GM12878 (cell line): ENCODE measurements around the gene ATP5F1B. TPM values are rescaled to one million over a fixed set of nuclear protein-coding genes. Genes with fewer than 3 reads are reported as not detected.

Source experiments
- ATAC-seq: fragments of 200-7000 bp; cut with Tn5 transposase; 3 replicates; pipeline ENCODE4 v1.9.1; 2020; ENCODE audit warnings: mild to moderate bottlenecking, moderate library complexity
- BruUV-seq: library from RNA; stranded (reverse); fragments of 400-500 nt; replicated peaks from 2 replicates; lab custom pipeline; 2021; lab: Mats Ljungman, UMichigan
- CTCF ChIA-PET: fragments of 300-600 bp; sonication (Branson Sonifier 250); formaldehyde crosslinking; extraction: SDS; loops from one replicate; lab custom pipeline; 2021; ENCODE audit warnings: inconsistent platforms; lab: Yijun Ruan, JAX
- POLR2A ChIA-PET: fragments of 350-600 bp; formaldehyde crosslinking; extraction: SDS; loops from one replicate; lab custom pipeline; 2021; ENCODE audit warnings: inconsistent platforms; lab: Charles Lee
- RAD21 ChIA-PET: fragments of 300-600 bp; sonication (Branson Sonifier 250); formaldehyde crosslinking; loops from one replicate; lab custom pipeline; 2023; ENCODE audit warnings: antibody characterized with exemption; ENCODE audit not compliant: unreplicated experiment; lab: Charles Lee
- SMC1A ChIA-PET: fragments of 300-600 bp; sonication (Branson Sonifier 250); formaldehyde crosslinking; loops from one replicate; lab custom pipeline; 2023; ENCODE audit not compliant: unreplicated experiment, uncharacterized antibody; lab: Charles Lee
- DNase-seq: peaks from one replicate; pipeline ENCODE4 v3.0.0-alpha.2; 2011; ENCODE audit warnings: low read depth, low spot score
- FAIRE-seq: peaks from 3 replicates; lab custom pipeline; 2011; peaks lifted over from hg19 to GRCh38; lab: Jason Lieb, UNC
- H2AFZ ChIP-seq: 2 replicates; pipeline ENCODE4 v1.6.0; 2011; ENCODE audit warnings: low read depth, low read length, control low read depth; ENCODE audit not compliant: control insufficient read depth
- H3K27ac ChIP-seq: 2 replicates; pipeline ENCODE4 v1.5.1; 2011; ENCODE audit warnings: control low read depth; ENCODE audit not compliant: control insufficient read depth, insufficient read depth
- H3K27me3 ChIP-seq, 2 experiments: replicated peaks in 1 of 2; 2 replicates each; pipeline versions ENCODE4 v1.6.0 to v1.6.1; 2011; ENCODE audit warnings: low read length in 1 of 2; ENCODE audit not compliant: control insufficient read depth in 2 of 2, insufficient read depth in 2 of 2
- H3K36me3 ChIP-seq, 2 experiments: 2 replicates each; pipeline ENCODE4 v1.5.1; 2011; ENCODE audit warnings: low read length in 1 of 2; ENCODE audit not compliant: control insufficient read depth in 2 of 2, insufficient read depth in 2 of 2
- H3K4me1 ChIP-seq: 2 replicates; pipeline ENCODE4 v1.6.1; 2011; ENCODE audit warnings: mild to moderate bottlenecking, low read length, moderate library complexity, mixed read lengths; ENCODE audit not compliant: control insufficient read depth, insufficient read depth
- H3K4me2 ChIP-seq: 2 replicates; pipeline ENCODE4 v1.6.0; 2011; ENCODE audit warnings: control low read depth; ENCODE audit not compliant: control insufficient read depth, insufficient read depth
- H3K4me3 ChIP-seq: fragments of 200-600 bp; sonication (generic); 2 replicates; pipeline ENCODE4 v1.5.1; 2016
- H3K79me2 ChIP-seq: 2 replicates; pipeline ENCODE4 v1.6.0; 2011; ENCODE audit warnings: low read length; ENCODE audit not compliant: control insufficient read depth, insufficient read depth
- H3K9ac ChIP-seq: 2 replicates; pipeline ENCODE4 v1.8.0; 2011; ENCODE audit warnings: low read length, control low read depth, mixed read lengths; ENCODE audit not compliant: control insufficient read depth, insufficient read depth
- H3K9me3 ChIP-seq: replicated peaks from 3 replicates; pipeline ENCODE4 v1.5.1; 2011; ENCODE audit warnings: mild to moderate bottlenecking, low read length; ENCODE audit not compliant: control insufficient read depth, insufficient read depth
- H4K20me1 ChIP-seq: 2 replicates; pipeline ENCODE4 v1.6.0; 2011; ENCODE audit not compliant: control insufficient read depth, insufficient read depth
- ATF3 ChIP-seq: IDR thresholded peaks from 2 replicates; pipeline ENCODE4 v1.6.1; 2011; ENCODE audit warnings: low read depth, mild to moderate bottlenecking, low read length, moderate library complexity, borderline replicate concordance; ENCODE audit errors: extremely low read depth
- BHLHE40 ChIP-seq, 2 experiments: fragments of 450-650 bp in 1 of 2; IDR thresholded peaks; 2 replicates each; pipeline ENCODE4 v1.6.1; 2011 to 2017; ENCODE audit warnings: low read depth in 2 of 2, borderline replicate concordance in 1 of 2, improper control_type of control experiment in 1 of 2, low read length in 1 of 2, mild to moderate bottlenecking in 1 of 2
- CBFB ChIP-seq: IDR thresholded peaks from 2 replicates; pipeline ENCODE4 v1.6.1; 2016; ENCODE audit warnings: antibody characterized with exemption, low read depth
- GABPA ChIP-seq: IDR thresholded peaks from 2 replicates; pipeline ENCODE4 v1.6.1; 2014; ENCODE audit warnings: antibody characterized with exemption, low read depth, mild to moderate bottlenecking, inconsistent platforms
- JUNB ChIP-seq: IDR thresholded peaks from 2 replicates; pipeline ENCODE4 v1.6.1; 2016; ENCODE audit warnings: antibody characterized with exemption, mild to moderate bottlenecking
- POLR2A ChIP-seq: IDR thresholded peaks from 2 replicates; pipeline ENCODE4 v1.6.1; 2011; ENCODE audit warnings: low read depth, mild to moderate bottlenecking, low read length
- RUNX3 ChIP-seq: IDR thresholded peaks from 2 replicates; pipeline ENCODE4 v1.6.1; 2012; ENCODE audit warnings: low read length, inconsistent platforms
- WRNIP1 ChIP-seq: IDR thresholded peaks from 2 replicates; pipeline ENCODE4 v1.6.1; 2011; ENCODE audit warnings: low read depth, low read length, improper control_type of control experiment, borderline replicate concordance
- WGBS: methylation state at CpG from one replicate; pipeline ENCODE4 v1.1.6; 2016; ENCODE audit warnings: low lambda C conversion rate; ENCODE audit not compliant: insufficient replicate concordance, insufficient coverage; ENCODE audit errors: missing lambda C conversion rate; 5-methylcytosine and 5-hydroxymethylcytosine counted together
- in situ Hi-C: fragments of 300-500 bp; cut with MboI; formaldehyde crosslinking; loops from 9 replicates; pipeline ENCODE4 v1.14.3; 2018; ENCODE audit warnings: mixed read lengths
- intact Hi-C: fragments of 100-400 bp; cut with micrococcal nuclease; formaldehyde crosslinking; loops from one replicate; pipeline ENCODE4 v1.14.2; 2022; ENCODE audit not compliant: unreplicated experiment
- polyA plus RNA-seq, 11 experiments: library from polyadenylated mRNA; depleted of rRNA in 4 of 11; unstranded in 6 of 11; stranded (reverse) in 5 of 11; fragments of >200 nt; fragmentation: Nextera tagmentation in 4 of 11; fragmentation: Illumina TruSeq in 1 of 11; extraction: Ambion mirVana in 4 of 11; extraction: Trizol in 1 of 11; gene quantifications; 1 replicate in 1 of 11; 2 replicates in 10 of 11; pipeline versions ENCODE4 v1.2.1 to v1.2.3, GENCODE V29; 2011 to 2016; ENCODE audit warnings: inconsistent platforms in 2 of 11, missing spikeins in 2 of 11, low read depth in 1 of 11
- total RNA-seq, 4 experiments: library from RNA; depleted of rRNA in 3 of 4; stranded (reverse); fragments of >200 nt in 3 of 4; fragmentation: Illumina TruSeq in 1 of 4; extraction: Trizol in 1 of 4; gene quantifications; 2 replicates each; pipeline versions ENCODE4 v1.2.1 to v1.2.3, GENCODE V29; 2013 to 2021

Gene ATP5F1B
- total and polyA plus RNA-seq, 10 of the 15 experiments (the other 5 are each of a cell fraction or from before 2014, with no cell fraction given): 671 to 1,908 (median 1,031) TPM

GRCh38 chr12:56678852-56679251 is 33.1 kb upstream of the ATP5F1B start:
- Histone ChIP-seq H3K9ac (no peak overlapping the region), H3K9me3 (no peaks in the 10 kb centered on the region), H3K4me3 (peak overlapping the region; percentile 25; the same call in 1 of the 2 replicates), H3K4me2 (peak overlapping the region; percentile 79), H3K27ac (peak overlapping the region; percentile 18; the same call in 1 of the 2 replicates), H3K4me1 (peaks cover 42% of the 10 kb centered on the region), H3K27me3 (no peaks in the 10 kb centered on the region), H3K79me2 (peaks cover 93% of the 10 kb centered on the region), H3K36me3 (peaks cover 4 to 30% of the 10 kb centered on the region in 2 experiments), H2AFZ (no peak overlapping the region), H4K20me1 (peaks cover 10% of the 10 kb centered on the region)
- RAD21 ChIA-PET: interaction anchor here (0.6 to 0.8 kb wide), 2 partner anchors 20 to 36 kb away, joined by 3 read pairs; no protein-coding TSS in a partner anchor
- SMC1A ChIA-PET: interaction anchor here (1.2 to 2.3 kb wide), 3 partner anchors 11 to 32 kb away, joined by 3 to 10 read pairs (median 5); no protein-coding TSS in a partner anchor
- DNase-seq (no peak), ATAC-seq (no peak), FAIRE-seq (no peak)
- POLR2A ChIA-PET: interaction anchor here (0.6 to 3.4 kb wide), 5 partner anchors 8 to 36 kb away, joined by 4 to 20 read pairs (median 5); partner anchors contain the start of gene PTGES3
- no TSS peak for BruUV-seq
- in situ Hi-C loops (no loop called here), intact Hi-C loops (no loop called here)
- TF ChIP-seq WRNIP1 (0 out of 2 replicates have a peak, but pooled peaks have one; percentile 64), GABPA (no peak), POLR2A (peak; percentile 17; the same call in 1 of the 2 replicates)
- CTCF ChIA-PET: interaction anchor here (0.8 to 2.8 kb wide), 2 partner anchors 18 to 42 kb away, joined by 3 to 12 read pairs; no protein-coding TSS in a partner anchor
- WGBS: 66% methylated on average over 2 of the region's 2 CpGs

GRCh38 chr12:56677680-56678079 is 31.9 kb upstream of the ATP5F1B start:
- no peaks in the 10 kb centered on the region for H3K27me3 ChIP-seq
- no TSS peak for BruUV-seq
- WGBS: 92% methylated on average over 1 of the region's 1 CpG
- RAD21 ChIA-PET: interaction anchor here (0.8 to 2.1 kb wide), 4 partner anchors 11 to 41 kb away, joined by 3 to 7 read pairs (median 3); no protein-coding TSS in a partner anchor
- peak overlapping the region; percentile 52; the same call in 1 of the 2 replicates for H3K27ac ChIP-seq
- peaks cover 90% of the 10 kb centered on the region for H3K79me2 ChIP-seq
- no peak overlapping the region; the same call in 1 of the 2 replicates for H3K9ac ChIP-seq
- H2AFZ ChIP-seq: no peak overlapping the region
- DNase-seq: no peak
- H3K9me3 ChIP-seq: no peaks in the 10 kb centered on the region
- 0 out of 2 replicates have a peak, but pooled peaks have one; percentile 32 for TF ChIP-seq CBFB
- peak; percentile 55 to 63; a peak in 2 of 4 replicates for TF ChIP-seq BHLHE40 (IDR thresholded peaks at IDR 0.05; ENCODE audit: borderline replicate concordance in 1 of 2, low read depth in 2 of 2, low read length in 1 of 2)
- TF ChIP-seq ATF3: no peak
- TF ChIP-seq JUNB: peak; percentile 43; the same call in 1 of the 2 replicates
- TF ChIP-seq RUNX3: peak; percentile 38; the same call in 1 of the 2 replicates
- TF ChIP-seq, all 136 proteins: peak for 4
- FAIRE-seq (no peak), ATAC-seq (peak; percentile 80)
- intact Hi-C loops: no loop called here
- CTCF ChIA-PET: interaction anchor here (1.0 to 2.8 kb wide), 3 partner anchors 32 to 76 kb away, joined by 3 to 12 read pairs (median 3); partner anchors contain the start of gene ATP5F1B
- POLR2A ChIA-PET: interaction anchor here (0.6 to 3.4 kb wide), 9 partner anchors 9 to 839 kb away, joined by 3 to 20 read pairs (median 6); partner anchors contain the start of gene PTGES3
- SMC1A ChIA-PET: interaction anchor here (0.6 to 2.5 kb wide), 7 partner anchors 10 to 91 kb away, joined by 4 to 20 read pairs (median 5); no protein-coding TSS in a partner anchor
- Histone ChIP-seq H3K36me3 (peaks cover 4 to 30% of the 10 kb centered on the region in 2 experiments), H4K20me1 (peaks cover 10% of the 10 kb centered on the region), H3K4me2 (peak overlapping the region; percentile 79), H3K4me3 (no peak overlapping the region), H3K4me1 (peaks cover 42% of the 10 kb centered on the region)
- in situ Hi-C loops: no loop called here
